GM10266 (cell line): ENCODE results near the gene CFAP61.

Experiments used
- DNase-seq: peaks from one replicate; pipeline ENCODE4 v3.0.0; 2012; ENCODE audit errors: extremely low spot score
- TF ChIP-seq, protein P1 (sequence below): IDR thresholded peaks from 2 replicates; pipeline ENCODE4 v1.5.1; 2012; ENCODE audit warnings: mild to moderate bottlenecking, low read depth; ENCODE audit not compliant: control insufficient read depth, insufficient read depth; ENCODE audit errors: missing control alignments

Gene CFAP61

GRCh38 chr20:20196610-20197009, 144.3 kb downstream of the CFAP61 start:
- TF ChIP-seq, protein P1, sequence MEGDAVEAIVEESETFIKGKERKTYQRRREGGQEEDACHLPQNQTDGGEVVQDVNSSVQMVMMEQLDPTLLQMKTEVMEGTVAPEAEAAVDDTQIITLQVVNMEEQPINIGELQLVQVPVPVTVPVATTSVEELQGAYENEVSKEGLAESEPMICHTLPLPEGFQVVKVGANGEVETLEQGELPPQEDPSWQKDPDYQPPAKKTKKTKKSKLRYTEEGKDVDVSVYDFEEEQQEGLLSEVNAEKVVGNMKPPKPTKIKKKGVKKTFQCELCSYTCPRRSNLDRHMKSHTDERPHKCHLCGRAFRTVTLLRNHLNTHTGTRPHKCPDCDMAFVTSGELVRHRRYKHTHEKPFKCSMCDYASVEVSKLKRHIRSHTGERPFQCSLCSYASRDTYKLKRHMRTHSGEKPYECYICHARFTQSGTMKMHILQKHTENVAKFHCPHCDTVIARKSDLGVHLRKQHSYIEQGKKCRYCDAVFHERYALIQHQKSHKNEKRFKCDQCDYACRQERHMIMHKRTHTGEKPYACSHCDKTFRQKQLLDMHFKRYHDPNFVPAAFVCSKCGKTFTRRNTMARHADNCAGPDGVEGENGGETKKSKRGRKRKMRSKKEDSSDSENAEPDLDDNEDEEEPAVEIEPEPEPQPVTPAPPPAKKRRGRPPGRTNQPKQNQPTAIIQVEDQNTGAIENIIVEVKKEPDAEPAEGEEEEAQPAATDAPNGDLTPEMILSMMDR = no peak
- no peak for DNase-seq

DNA sequence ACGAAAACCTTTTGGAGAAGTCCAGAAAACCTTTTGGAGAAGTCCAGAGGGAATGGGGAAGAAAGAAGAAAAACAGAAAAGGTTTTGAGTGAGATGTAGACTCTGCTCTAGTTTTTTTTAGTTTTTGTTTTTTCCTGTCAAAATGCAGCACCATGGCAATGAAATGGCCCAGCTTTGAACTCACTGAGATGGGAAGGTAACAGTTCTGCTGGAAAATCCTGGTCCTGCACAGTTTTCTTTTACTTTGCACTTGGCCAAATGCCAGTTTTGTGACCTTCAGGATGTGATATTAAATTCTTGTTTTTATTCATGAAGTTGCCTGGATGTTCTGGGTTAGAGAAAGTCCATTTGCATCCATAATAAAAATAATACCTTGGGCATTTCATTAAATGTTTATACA, 145.7 kb downstream of the CFAP61 start:
- TF ChIP-seq, protein P1 = no peak

DNA sequence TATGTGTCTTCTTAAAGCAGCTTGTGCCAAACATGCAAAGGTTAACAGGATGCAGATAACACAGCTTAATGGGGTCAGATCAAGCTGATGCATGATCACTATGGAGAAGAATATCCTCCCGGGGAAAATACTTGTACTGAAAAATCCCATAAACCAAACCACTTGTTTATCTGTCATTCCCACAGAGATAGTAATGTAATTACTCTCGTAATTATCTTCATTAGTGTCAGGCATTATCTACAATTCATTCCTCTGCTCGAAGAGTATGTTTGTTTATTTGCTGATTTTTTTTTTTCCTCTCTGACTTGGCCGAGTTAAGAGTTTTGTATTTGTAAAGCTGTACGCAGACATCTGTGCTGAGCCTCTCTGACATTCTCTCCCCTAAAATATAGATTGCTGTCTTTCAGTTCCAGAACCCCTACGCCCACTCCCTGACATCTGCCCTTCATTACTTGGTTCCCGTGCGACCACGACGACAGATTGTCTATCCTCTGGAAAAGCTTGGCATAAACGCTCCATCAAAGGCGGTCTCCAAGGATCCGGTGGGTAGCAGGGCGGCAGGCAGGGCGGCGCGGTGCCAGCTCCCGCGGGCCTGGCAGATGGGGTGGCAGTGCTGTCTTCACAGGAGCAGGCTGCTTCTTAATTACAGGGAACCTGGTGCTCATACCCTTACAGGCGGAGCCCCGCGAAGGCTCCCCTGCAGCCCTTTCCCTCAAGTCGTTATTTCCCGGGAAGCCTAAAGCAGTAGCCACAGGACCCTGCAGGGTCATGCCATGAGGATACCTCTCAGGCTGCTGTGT, 147.2 kb downstream of the CFAP61 start:
- DNase-seq = no peak
- TF ChIP-seq, protein P1 = no peak

More for the DNA sequence above, 145.7 kb downstream of the CFAP61 start:
- no peak for DNase-seq

- no peak for DNase-seq
- TF ChIP-seq, protein P1 = no peak
Observed at GRCh38 chr20:20201124-20201523, 148.8 kb downstream of the CFAP61 start.

GRCh38 chr20:20201639-20202038, 149.3 kb downstream of the CFAP61 start:
- DNase-seq = no peak
- TF ChIP-seq, protein P1 = no peak

DNA sequence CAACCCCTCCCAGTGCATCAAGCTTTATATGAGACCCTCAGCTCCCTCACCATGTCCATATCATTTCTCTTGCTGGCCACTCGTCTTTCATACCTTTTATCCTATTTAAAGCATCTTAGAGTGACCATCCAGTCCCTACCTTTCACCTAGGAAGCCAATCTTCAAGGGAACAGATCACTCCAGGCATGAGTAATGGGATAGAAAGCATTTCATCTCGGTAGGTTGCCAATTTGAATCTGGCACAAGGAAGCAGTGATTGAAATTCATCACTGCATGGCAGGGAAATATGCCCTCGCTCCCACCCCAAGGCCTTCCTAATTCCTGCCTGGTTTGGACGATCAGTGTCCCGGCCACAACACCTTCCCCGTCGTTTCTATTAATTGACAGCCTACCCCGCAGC, 150.4 kb downstream of the CFAP61 start:
- TF ChIP-seq, protein P1 = no peak
- no peak for DNase-seq

- TF ChIP-seq, protein P1 = no peak
- no peak for DNase-seq
Observed at GRCh38 chr20:20203784-20204183, 151.5 kb downstream of the CFAP61 start.
